Endodermal cell (in vitro differentiated cells): ENCODE results near the gene TDP2. TPM values are rescaled to one million over a fixed set of nuclear protein-coding genes. Genes with fewer than 3 reads are reported as not detected.
A peak's percentile ranks its signal among the peaks of the same experiment; 100 is the strongest.
"Not testable (repeated sequence)": the region's sequence is repeated elsewhere in the genome, so short reads cannot be mapped to it uniquely, and the experiment has no call there.

Experiments
- DNase-seq: peaks from one replicate; pipeline ENCODE4 v3.0.0-alpha.2; 2017
- H3K27ac ChIP-seq: 2 replicates; pipeline ENCODE4 v1.5.1; 2013; ENCODE audit warnings: mild to moderate bottlenecking, low read depth, low read length, moderate library complexity
- H3K27me3 ChIP-seq: 2 replicates; pipeline ENCODE4 v1.6.1; 2013; ENCODE audit warnings: mild to moderate bottlenecking, low read length, moderate library complexity; ENCODE audit not compliant: insufficient read depth, control insufficient read depth, poor library complexity, severe bottlenecking
- H3K36me3 ChIP-seq: 2 replicates; pipeline ENCODE4 v1.7.0; 2013; ENCODE audit warnings: mild to moderate bottlenecking, low read length, moderate library complexity; ENCODE audit not compliant: control insufficient read depth, insufficient read depth
- H3K4me1 ChIP-seq: one replicate; pipeline ENCODE4 v1.7.0; 2013; ENCODE audit warnings: low read length; ENCODE audit not compliant: control insufficient read depth, insufficient read depth
- H3K4me3 ChIP-seq: 2 replicates; pipeline ENCODE4 v1.5.1; 2013; ENCODE audit warnings: mild to moderate bottlenecking, low read length, moderate library complexity
- H3K9ac ChIP-seq: 2 replicates; pipeline ENCODE4 v1.6.1; 2013; ENCODE audit warnings: mild to moderate bottlenecking, low read length, moderate library complexity; ENCODE audit not compliant: poor library complexity, severe bottlenecking; ENCODE audit errors: extremely low read depth
- H3K9me3 ChIP-seq: 2 replicates; pipeline ENCODE4 v1.6.1; 2013; ENCODE audit warnings: mild to moderate bottlenecking, low read length, moderate library complexity; ENCODE audit not compliant: control insufficient read depth
- H3K27ac Mint-ChIP-seq: 2 replicates; pipeline ENCODE4 v1.8.0; 2020; ENCODE audit warnings: mixed read lengths
- H3K27me3 Mint-ChIP-seq: 2 replicates; pipeline ENCODE4 v1.8.0; 2021; ENCODE audit warnings: mild to moderate bottlenecking, mixed read lengths; ENCODE audit not compliant: insufficient read depth
- H3K36me3 Mint-ChIP-seq: 2 replicates; pipeline ENCODE4 v1.8.0; 2020; ENCODE audit warnings: low read depth, mixed read lengths
- H3K4me1 Mint-ChIP-seq: 2 replicates; pipeline ENCODE4 v1.8.0; 2020; ENCODE audit warnings: mixed read lengths
- H3K4me3 Mint-ChIP-seq: 2 replicates; pipeline ENCODE4 v1.8.0; 2020; ENCODE audit warnings: mild to moderate bottlenecking, moderate library complexity, mixed read lengths
- H3K9me3 Mint-ChIP-seq: 2 replicates; pipeline ENCODE4 v1.8.0; 2020; ENCODE audit warnings: mild to moderate bottlenecking, mixed read lengths
- WGBS, 2 experiments: methylation state at CpG; one replicate each; pipeline versions ENCODE4 v1.1.5 to v1.1.7; 2013; ENCODE audit warnings: missing lambda C conversion rate in 2 of 2, mixed read lengths in 1 of 2; ENCODE audit not compliant: insufficient coverage in 1 of 2, insufficient read length in 1 of 2; 5-methylcytosine and 5-hydroxymethylcytosine counted together
- total RNA-seq, 2 donors: library from RNA; stranded (reverse); fragmentation: NEBNext Ultra II Directional in 1 of 2; extraction: Animal tissue kit (Norgen Biotek cat#: 25700) in 1 of 2; gene quantifications; 2 replicates in 1 of 2; 3 replicates in 1 of 2; pipeline ENCODE4 v1.2.1, GENCODE V29; 2021
- TF ChIP-seq, protein P1 (sequence below): fragments of 200-600 bp; sonication (generic); conservative IDR thresholded peaks from 2 replicates; pipeline ENCODE4 v1.5.0; 2021; ENCODE audit warnings: antibody characterized with exemption, mild to moderate bottlenecking

The TDP2 gene
- total RNA-seq, 2 donors from 2014 or later: 53.0 to 54.2 TPM

DNA sequence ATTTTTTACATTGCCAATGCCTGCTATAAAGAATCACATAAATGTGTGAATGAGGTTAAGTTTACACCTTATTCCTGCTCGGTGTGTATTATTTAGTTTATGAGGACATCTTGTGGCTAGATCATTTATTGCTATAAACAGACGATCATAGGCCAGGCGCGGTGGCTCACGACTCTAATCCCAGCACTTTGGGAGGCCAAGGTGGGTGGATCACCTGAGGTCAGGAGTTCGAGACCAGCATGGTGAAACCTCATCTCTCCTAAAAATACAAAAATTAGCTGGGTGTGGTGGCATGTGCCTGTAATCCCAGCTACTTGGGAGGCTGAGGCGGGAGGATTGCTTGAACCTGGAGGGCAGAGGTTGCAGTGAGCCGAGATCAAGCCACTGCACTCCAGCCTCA lies 28.9 kb upstream of the TDP2 start:
- H3K4me3 ChIP-seq, H3K9ac ChIP-seq, H3K27me3 Mint-ChIP-seq, H3K27ac Mint-ChIP-seq, H3K4me3 Mint-ChIP-seq, H3K9me3 Mint-ChIP-seq, H3K36me3 ChIP-seq, H3K27me3 ChIP-seq, H3K9me3 ChIP-seq, H3K4me1 ChIP-seq, H3K27ac ChIP-seq: not testable (repeated sequence)
- 54 to 72% methylated on average over 5 to 8 of the region's 8 CpGs for WGBS, 2 experiments
- H3K36me3 Mint-ChIP-seq: peaks cover 23% of the 10 kb centered on the region
- DNase-seq: peak; percentile 61
- H3K4me1 Mint-ChIP-seq: peaks cover 29% of the 10 kb centered on the region
- TF ChIP-seq, protein P1, sequence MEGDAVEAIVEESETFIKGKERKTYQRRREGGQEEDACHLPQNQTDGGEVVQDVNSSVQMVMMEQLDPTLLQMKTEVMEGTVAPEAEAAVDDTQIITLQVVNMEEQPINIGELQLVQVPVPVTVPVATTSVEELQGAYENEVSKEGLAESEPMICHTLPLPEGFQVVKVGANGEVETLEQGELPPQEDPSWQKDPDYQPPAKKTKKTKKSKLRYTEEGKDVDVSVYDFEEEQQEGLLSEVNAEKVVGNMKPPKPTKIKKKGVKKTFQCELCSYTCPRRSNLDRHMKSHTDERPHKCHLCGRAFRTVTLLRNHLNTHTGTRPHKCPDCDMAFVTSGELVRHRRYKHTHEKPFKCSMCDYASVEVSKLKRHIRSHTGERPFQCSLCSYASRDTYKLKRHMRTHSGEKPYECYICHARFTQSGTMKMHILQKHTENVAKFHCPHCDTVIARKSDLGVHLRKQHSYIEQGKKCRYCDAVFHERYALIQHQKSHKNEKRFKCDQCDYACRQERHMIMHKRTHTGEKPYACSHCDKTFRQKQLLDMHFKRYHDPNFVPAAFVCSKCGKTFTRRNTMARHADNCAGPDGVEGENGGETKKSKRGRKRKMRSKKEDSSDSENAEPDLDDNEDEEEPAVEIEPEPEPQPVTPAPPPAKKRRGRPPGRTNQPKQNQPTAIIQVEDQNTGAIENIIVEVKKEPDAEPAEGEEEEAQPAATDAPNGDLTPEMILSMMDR: peak; percentile 72

DNA sequence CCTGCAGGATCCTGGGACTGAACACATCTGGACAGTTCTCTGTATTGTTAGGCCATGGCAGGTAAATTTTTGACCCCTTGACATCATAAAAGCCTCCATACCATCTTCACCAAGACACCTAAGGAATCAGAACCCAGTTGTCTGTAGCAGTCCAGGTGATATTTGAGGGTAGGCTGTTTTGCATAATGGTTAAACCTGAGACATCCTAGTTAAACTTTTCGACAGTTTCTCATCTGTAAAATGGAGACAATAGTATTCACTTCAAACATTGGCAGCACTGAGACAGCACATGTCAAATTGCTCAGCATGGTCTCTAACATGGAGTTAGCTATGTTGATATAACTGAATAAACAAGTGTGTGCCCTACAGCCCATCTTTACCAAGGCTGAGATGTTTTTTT lies 27.5 kb upstream of the TDP2 start:
- no peak for DNase-seq
- H3K4me1 ChIP-seq: peaks cover 3% of the 10 kb centered on the region
- H3K27ac Mint-ChIP-seq: no peak overlapping the region
- H3K4me3 Mint-ChIP-seq: no peak overlapping the region
- H3K27me3 Mint-ChIP-seq: no peaks in the 10 kb centered on the region
- WGBS, 2 experiments: 88 to 100% methylated on average over 1 of the region's 1 CpG
- H3K27me3 ChIP-seq: no peaks in the 10 kb centered on the region
- no peaks in the 10 kb centered on the region for H3K9me3 Mint-ChIP-seq
- H3K36me3 Mint-ChIP-seq: peaks cover 13% of the 10 kb centered on the region
- no peak overlapping the region for H3K4me3 ChIP-seq
- H3K27ac ChIP-seq: no peak overlapping the region
- H3K9me3 ChIP-seq: no peaks in the 10 kb centered on the region
- no peak overlapping the region for H3K9ac ChIP-seq
- H3K4me1 Mint-ChIP-seq: peaks cover 32% of the 10 kb centered on the region
- TF ChIP-seq, protein P1: no peak
- no peaks in the 10 kb centered on the region for H3K36me3 ChIP-seq

DNA sequence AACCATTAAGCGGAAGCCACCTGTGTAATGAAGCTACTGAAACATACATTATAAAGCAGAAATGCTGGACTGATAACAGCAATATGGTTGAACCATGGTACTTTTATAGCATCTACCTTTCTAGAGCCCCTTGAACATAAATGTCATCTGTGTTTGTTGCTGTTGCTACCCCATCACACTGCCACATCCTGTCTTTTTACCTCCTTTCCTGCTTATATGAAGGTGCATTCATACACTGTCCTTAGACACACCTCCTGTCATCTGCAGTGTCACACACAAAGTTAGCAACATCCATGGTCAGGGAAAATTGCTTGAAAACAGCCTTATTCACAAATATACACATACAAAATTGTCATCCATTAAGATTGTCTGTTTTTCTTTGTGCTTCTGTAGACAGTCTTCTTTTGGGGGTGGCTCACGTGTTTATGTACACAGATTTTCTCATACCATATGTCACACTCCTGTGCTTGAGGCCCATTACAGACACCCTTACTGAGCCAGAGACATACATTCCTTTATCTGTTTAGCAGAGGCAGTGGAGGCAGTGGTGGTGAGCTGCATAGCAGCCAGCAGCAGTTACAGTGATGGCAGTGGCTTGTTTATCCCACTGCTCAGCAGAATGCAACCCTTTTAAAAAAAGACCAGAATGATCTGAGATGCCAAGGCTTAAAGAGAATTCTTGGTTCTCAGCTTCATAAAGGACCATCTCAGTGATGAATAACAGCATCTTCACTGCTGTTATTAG lies 26.3 kb upstream of the TDP2 start:
- Histone ChIP-seq H3K4me1 (peaks cover 3% of the 10 kb centered on the region), H3K9ac (no peak overlapping the region), H3K36me3 (no peaks in the 10 kb centered on the region), H3K27me3 (no peaks in the 10 kb centered on the region), H3K27ac (no peak overlapping the region), H3K9me3 (no peaks in the 10 kb centered on the region), H3K4me3 (no peak overlapping the region)
- Mint-ChIP-seq H3K27me3 (no peaks in the 10 kb centered on the region), H3K4me1 (peaks cover 32% of the 10 kb centered on the region), H3K27ac (no peak overlapping the region), H3K9me3 (no peaks in the 10 kb centered on the region), H3K36me3 (peaks cover 11% of the 10 kb centered on the region), H3K4me3 (no peak overlapping the region)
- 88 to 93% methylated on average over 2 of the region's 2 CpGs for WGBS, 2 experiments
- TF ChIP-seq, protein P1: peak; percentile 12
- DNase-seq: no peak
